Stomach (tissue), 9 donors: ENCODE results near the gene PDE4D. TPM values are rescaled to one million over a fixed set of nuclear protein-coding genes. Genes with fewer than 3 reads are reported as not detected.

Experiments used
- DNase-seq, 2 donors: peaks; one replicate each; pipeline versions ENCODE4 v3.0.0 to v3.0.0-alpha.2; 2013 to 2019
- H3K27ac ChIP-seq, 5 donors: fragments of 200-600 bp in 4 of 5; sonication (generic) in 4 of 5; one replicate each; pipeline ENCODE4 v1.5.1; 2013 to 2019; ENCODE audit warnings: mild to moderate bottlenecking in 1 of 5, moderate library complexity in 1 of 5
- H3K27me3 ChIP-seq, 3 donors: fragments of 200-600 bp; sonication (generic); one replicate each; pipeline ENCODE4 v1.5.1; 2017 to 2019; ENCODE audit warnings: mixed run types in 1 of 3
- H3K36me3 ChIP-seq, 4 donors: fragments of 200-600 bp; sonication (generic); 1 replicate in 3 of 4; 2 replicates in 1 of 4; pipeline ENCODE4 v1.5.1; 2016 to 2019
- H3K4me1 ChIP-seq, 4 donors: fragments of 200-600 bp; sonication (generic); one replicate each; pipeline ENCODE4 v1.5.1; 2016 to 2019
- H3K4me3 ChIP-seq, 4 donors: fragments of 200-600 bp; sonication (generic) in 3 of 4; one replicate each; pipeline ENCODE4 v1.5.1; 2016 to 2019; ENCODE audit warnings: mild to moderate bottlenecking in 1 of 4
- H3K9me3 ChIP-seq, 4 donors: fragments of 200-600 bp; sonication (generic); one replicate each; pipeline ENCODE4 v1.5.1; 2016 to 2019
- CTCF ChIP-seq, 7 experiments: fragments of 450-650 bp in 4 of 7; fragments of 200-600 bp in 3 of 7; sonication (generic) in 3 of 7; IDR thresholded peaks; one replicate each; pipeline ENCODE4 v1.5.1; 2016 to 2019; ENCODE audit warnings: antibody characterized with exemption in 7 of 7, control low read depth in 2 of 7, mild to moderate bottlenecking in 1 of 7
- EP300 ChIP-seq: sonication (generic); formaldehyde crosslinking; IDR thresholded peaks from one replicate; pipeline ENCODE4 v1.6.1; 2017; ENCODE audit warnings: antibody characterized with exemption
- POLR2A ChIP-seq, 4 donors: fragments of 450-650 bp; IDR thresholded peaks; one replicate each; pipeline ENCODE4 v1.6.1; 2016; ENCODE audit warnings: antibody characterized with exemption in 4 of 4, control low read depth in 2 of 4, mild to moderate bottlenecking in 1 of 4, moderate library complexity in 1 of 4
- POLR2AphosphoS5 ChIP-seq, 3 donors: sonication (generic); formaldehyde crosslinking; IDR thresholded peaks; one replicate each; pipeline ENCODE4 v1.6.1; 2016; ENCODE audit warnings: antibody characterized with exemption in 3 of 3
- WGBS, 5 donors: extraction: QIAGEN DNeasy Blood & Tissue Kit in 3 of 5; methylation state at CpG; one replicate each; pipeline versions ENCODE4 v1.1.5 to v1.1.7; 2013 to 2018; 5-methylcytosine and 5-hydroxymethylcytosine counted together
- intact Hi-C: fragments of 100-400 bp; cut with DNase I; formaldehyde crosslinking; loops from one replicate; pipeline ENCODE4 v1.15.1; 2023; ENCODE audit warnings: low total_unique reads
- polyA plus RNA-seq, 3 donors: library from polyadenylated mRNA; stranded (reverse); fragments of 200-250 nt; gene quantifications; one replicate each; pipeline ENCODE4 v1.2.3, GENCODE V29; 2013
- total RNA-seq, 5 donors: library from RNA; depleted of rRNA; stranded (reverse); fragments of >200 nt; gene quantifications; one replicate each; pipeline versions ENCODE4 v1.1.0 to v1.2.3, GENCODE V29; 2014 to 2016
- donor health status: healthy with polysubstance abuse.
- donor health status: Bipolar disorder and iron deficiency.
- donor health status: healthy.

PDE4D gene
- total and polyA plus RNA-seq, 8 donors, result 3.1 to 147 (median 97.3) TPM

DNA sequence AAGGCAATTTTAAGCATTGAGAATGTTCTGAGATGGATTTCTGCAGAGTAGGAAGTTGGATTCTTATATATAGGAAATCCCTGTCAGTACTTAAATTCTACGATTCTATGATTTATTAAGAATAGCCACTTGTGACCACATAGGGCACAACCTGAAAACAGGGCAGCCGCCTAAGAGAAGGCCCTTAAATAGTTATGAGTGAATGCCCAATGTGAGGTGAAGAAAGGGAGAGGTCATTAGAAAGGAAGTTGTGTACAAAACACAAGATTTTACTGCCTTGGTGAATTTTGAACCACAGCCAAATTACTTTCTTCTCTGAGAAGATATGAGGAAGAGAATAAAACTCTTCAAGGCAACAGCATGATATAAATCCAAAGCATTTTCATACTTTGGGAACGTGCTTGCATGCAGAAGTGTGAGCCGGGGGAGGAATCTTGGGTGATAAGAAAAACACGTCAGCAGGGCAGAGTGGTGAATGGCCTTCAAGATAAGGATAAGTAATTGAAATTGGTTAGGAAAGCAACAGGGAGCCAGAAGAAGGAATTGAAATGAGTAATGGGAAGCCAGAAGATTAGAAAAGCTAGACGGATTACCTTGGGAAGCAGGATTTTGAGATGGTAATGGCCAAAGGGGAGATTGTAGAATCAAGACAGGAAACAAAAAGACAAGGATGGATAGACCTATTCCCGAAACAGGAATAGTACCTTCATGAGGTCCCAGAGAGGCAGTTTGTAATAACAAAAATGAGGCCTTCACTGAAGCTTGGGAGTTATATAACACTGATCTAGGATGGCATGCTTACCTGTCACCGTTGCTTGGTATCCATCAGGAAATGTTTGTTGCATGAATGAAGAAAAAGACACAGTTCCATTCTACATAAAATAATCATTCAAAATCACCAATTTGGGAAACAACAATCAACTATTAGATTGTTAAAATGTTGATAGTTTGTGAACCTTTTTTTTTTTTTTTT, 244.3 kb downstream of the PDE4D start:
- Histone ChIP-seq H3K27me3 (no peaks in the 10 kb centered on the region), H3K36me3 (no peaks in the 10 kb centered on the region), H3K9me3 (no peaks in the 10 kb centered on the region), H3K27ac (peak overlapping the region; percentile 25 to 72 (median 56)), H3K4me1 (peaks cover 4 to 30% (median 18%) of the 10 kb centered on the region in 4 donors), H3K4me3 (no peak overlapping the region)
- WGBS, 5 donors, result 41 to 56% (median 48%) methylated on average over 8 of the region's 8 CpGs
- DNase-seq, result peak; percentile 55 to 72
- intact Hi-C loops, result no loop called here
- TF ChIP-seq CTCF (IDR thresholded peaks at IDR 0.05) (no peak), POLR2AphosphoS5 (IDR thresholded peaks at IDR 0.05) (peak in 2 of 3 donors; percentile 63 to 71)

- Histone ChIP-seq H3K36me3 (no peaks in the 10 kb centered on the region), H3K27me3 (no peaks in the 10 kb centered on the region), H3K4me3 (no peak overlapping the region), H3K4me1 (peaks cover 4 to 22% (median 15%) of the 10 kb centered on the region in 4 donors), H3K9me3 (no peaks in the 10 kb centered on the region), H3K27ac (peak overlapping the region in 3 of 5 donors; percentile 56 to 72 (median 66))
- intact Hi-C loops, result no loop called here
- no peak for DNase-seq
- WGBS, 5 donors, result 72 to 85% (median 74%) methylated on average over 1 of the region's 1 CpG
- TF ChIP-seq POLR2AphosphoS5 (IDR thresholded peaks at IDR 0.05) (no peak), POLR2A (IDR thresholded peaks at IDR 0.05) (no peak), CTCF (IDR thresholded peaks at IDR 0.05) (no peak), EP300 (no peak)
Measured at GRCh38 chr5:59648038-59648831, 245.3 kb downstream of the PDE4D start.

DNA sequence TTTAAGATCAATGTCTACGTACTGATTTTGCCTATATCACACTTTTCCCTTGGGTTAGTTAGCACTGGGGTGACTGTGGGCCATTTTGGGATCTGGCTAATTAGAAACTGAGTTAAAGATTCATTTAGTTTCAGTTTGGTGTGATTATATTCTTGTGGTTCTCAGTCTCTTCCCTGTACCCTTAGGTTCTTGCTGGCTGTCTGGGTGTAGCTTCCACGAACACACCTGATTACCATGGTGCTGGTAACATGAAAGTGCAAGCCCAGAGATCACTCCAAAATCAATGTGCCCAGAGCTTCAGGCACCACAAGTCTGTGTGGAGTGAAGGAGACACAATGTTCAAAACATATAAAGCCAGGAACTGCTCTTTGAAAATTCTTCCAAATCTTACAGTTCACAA, 248.1 kb downstream of the PDE4D start:
- no peak overlapping the region for H3K4me3 ChIP-seq
- intact Hi-C loops, result no loop called here
- H3K27ac ChIP-seq, result no peak overlapping the region
- H3K27me3 ChIP-seq, result no peaks in the 10 kb centered on the region
- H3K9me3 ChIP-seq, result no peaks in the 10 kb centered on the region
- H3K4me1 ChIP-seq, result peaks cover 4 to 15% (median 9%) of the 10 kb centered on the region in 4 donors
- no peak for DNase-seq
- TF ChIP-seq POLR2AphosphoS5 (IDR thresholded peaks at IDR 0.05), result no peak
- TF ChIP-seq CTCF (IDR thresholded peaks at IDR 0.05), result no peak
- TF ChIP-seq EP300, result no peak
- TF ChIP-seq POLR2A (IDR thresholded peaks at IDR 0.05), result no peak
- H3K36me3 ChIP-seq, result no peaks in the 10 kb centered on the region
- 65 to 87% (median 81%) methylated on average over 2 of the region's 2 CpGs for WGBS, 5 donors

DNA sequence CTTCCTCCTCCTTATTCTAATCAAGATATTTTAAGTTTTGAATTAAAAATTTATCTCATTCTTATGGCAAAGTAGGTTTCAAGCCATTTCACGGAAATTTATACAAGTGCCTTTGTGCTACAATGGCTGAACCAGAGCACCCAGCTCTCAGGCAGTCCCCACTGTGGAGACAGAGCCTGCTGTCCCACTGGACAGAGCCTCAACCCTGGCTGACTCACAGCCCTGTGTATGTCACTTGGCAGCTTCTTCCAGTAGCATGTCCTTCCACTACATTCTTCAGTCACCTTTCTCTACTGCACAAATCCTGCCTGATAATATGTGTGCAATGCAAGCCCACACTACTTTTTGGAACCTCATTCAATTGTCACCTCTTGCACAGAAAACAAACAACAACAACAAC, 253.1 kb downstream of the PDE4D start:
- no peaks in the 10 kb centered on the region for H3K27me3 ChIP-seq
- H3K4me3 ChIP-seq, result no peak overlapping the region
- no peak for TF ChIP-seq POLR2A (IDR thresholded peaks at IDR 0.05)
- no peak for TF ChIP-seq POLR2AphosphoS5 (IDR thresholded peaks at IDR 0.05)
- no peak for TF ChIP-seq CTCF (IDR thresholded peaks at IDR 0.05)
- TF ChIP-seq EP300, result no peak
- 77 to 92% (median 86%) methylated on average over 1 of the region's 1 CpG for WGBS, 5 donors
- no peaks in the 10 kb centered on the region for H3K4me1 ChIP-seq
- no peaks in the 10 kb centered on the region for H3K9me3 ChIP-seq
- no peak for DNase-seq
- intact Hi-C loops, result no loop called here
- H3K27ac ChIP-seq, result no peak overlapping the region
- H3K36me3 ChIP-seq, result no peaks in the 10 kb centered on the region
